ENCODE results near the gene VWA8.

- TF ChIP-seq CTCF (conservative IDR thresholded peaks at IDR 0.05; ENCODE audit: low read depth in 2 of 2) = no peak
- no peak for TF ChIP-seq EZH2phosphoT487 (IDR thresholded peaks at IDR 0.05; ENCODE audit: unreplicated experiment)
- no peak for TF ChIP-seq EZH2 (IDR thresholded peaks at IDR 0.05; ENCODE audit: low read depth, unreplicated experiment)
- TF ChIP-seq ETS1 (IDR thresholded peaks at IDR 0.05) = no peak
- no peak for TF ChIP-seq STAT1 (IDR thresholded peaks at IDR 0.05; ENCODE audit: unreplicated experiment)
- no peak for TF ChIP-seq REST (IDR thresholded peaks at IDR 0.05; ENCODE audit: unreplicated experiment)
- no peak for TF ChIP-seq JUNB (IDR thresholded peaks at IDR 0.05; ENCODE audit: unreplicated experiment)
Observed at GRCh38 chr13:41956272-41956671, 4.6 kb downstream of the VWA8 start.

All from GM23338 (cell line).